NCI-H146 treated with DMSO at 0.1 percent for 48 hours (cell line): ENCODE measurements around the gene ZNF106.

ENCODE experiments used
- DNase-seq: peaks from one replicate; lab custom pipeline; 2025; ENCODE audit not compliant: unreplicated experiment; lab: John Stamatoyannopoulos, UW

The ZNF106 gene

GRCh38 chr15:42490671-42491538 lies at the start of gene ZNF106:
TSS of gene ZNF106 (minus strand) at chr15:42491141. CDS start at chr15:42472289, 18,852 bp downstream.
- DNase-seq: peak; percentile 80

GRCh38 chr15:42533246-42533645 lies 42.3 kb upstream of the ZNF106 start:
- no peak for DNase-seq

GRCh38 chr15:42528970-42529369 lies 38.0 kb upstream of the ZNF106 start:
- DNase-seq: no peak

GRCh38 chr15:42523331-42523730 lies 32.4 kb upstream of the ZNF106 start:
- DNase-seq: no peak

GRCh38 chr15:42511007-42511391 lies 20.1 kb upstream of the ZNF106 start:
- no peak for DNase-seq

- DNase-seq: no peak
Measured at GRCh38 chr15:42510258-42511006, 19.5 kb upstream of the ZNF106 start.

GRCh38 chr15:42508263-42508690 lies 17.3 kb upstream of the ZNF106 start:
- no peak for DNase-seq

GRCh38 chr15:42507514-42507913 lies 16.6 kb upstream of the ZNF106 start:
- no peak for DNase-seq

GRCh38 chr15:42504631-42505030 lies 13.7 kb upstream of the ZNF106 start:
- DNase-seq: no peak

GRCh38 chr15:42503825-42504224 lies 12.9 kb upstream of the ZNF106 start:
- DNase-seq: no peak

- DNase-seq: no peak
Measured at GRCh38 chr15:42502477-42502876, 11.5 kb upstream of the ZNF106 start.

GRCh38 chr15:42499858-42500609 lies 9.1 kb upstream of the ZNF106 start:
- DNase-seq: no peak

GRCh38 chr15:42498212-42499068 lies 7.5 kb upstream of the ZNF106 start:
- DNase-seq: no peak

GRCh38 chr15:42495361-42496212 lies 4.6 kb upstream of the ZNF106 start, which contains the start of gene SNAP23:
TSS of gene SNAP23 (plus strand) at chr15:42495634. CDS start at chr15:42511847, 16,213 bp downstream.
- peak; percentile 61 for DNase-seq

- no peak for DNase-seq
Measured at GRCh38 chr15:42494998-42495360, 4.0 kb upstream of the ZNF106 start.

- DNase-seq: no peak
Measured at GRCh38 chr15:42493679-42494078, 2.7 kb upstream of the ZNF106 start.

GRCh38 chr15:42491539-42492225 lies 741 bp upstream of the ZNF106 start:
- DNase-seq: no peak

- DNase-seq: no peak
Measured at GRCh38 chr15:42490291-42490670, 660 bp downstream of the ZNF106 start.

GRCh38 chr15:42483677-42484076 lies 7.3 kb downstream of the ZNF106 start:
- DNase-seq: no peak
